ENCODE results near the gene FOLR3.
"Not testable (repeated sequence)": the region's sequence is repeated elsewhere in the genome, so short reads cannot be mapped to it uniquely, and the experiment has no call there.

FOLR3 gene

DNA sequence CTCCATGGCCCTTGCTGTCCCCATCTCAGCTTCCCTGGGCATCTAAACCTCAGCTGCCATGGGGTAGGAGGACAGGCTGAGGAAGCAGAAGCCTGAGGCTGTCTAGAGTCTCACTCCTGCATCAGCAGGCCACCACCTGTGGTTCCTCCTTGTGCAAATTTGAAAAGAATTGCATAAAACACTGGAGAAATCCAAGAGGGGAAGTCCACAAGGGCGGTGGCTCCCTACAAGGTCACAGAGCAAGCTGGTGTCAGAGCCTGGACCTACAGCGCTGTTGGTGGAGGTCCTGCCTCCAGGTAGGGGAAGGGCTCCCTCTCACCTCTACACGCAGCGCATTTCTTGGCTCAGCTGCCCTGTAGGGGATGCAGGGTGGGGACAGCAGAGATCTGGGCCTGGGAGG is at the start of gene FOLR3:
FOLR3 (plus strand) TSS at position 253 of the 400 bp plus-strand sequence. CDS start 228 bp downstream, outside the sequence.
- not testable (repeated sequence) for DNase-seq

DNA sequence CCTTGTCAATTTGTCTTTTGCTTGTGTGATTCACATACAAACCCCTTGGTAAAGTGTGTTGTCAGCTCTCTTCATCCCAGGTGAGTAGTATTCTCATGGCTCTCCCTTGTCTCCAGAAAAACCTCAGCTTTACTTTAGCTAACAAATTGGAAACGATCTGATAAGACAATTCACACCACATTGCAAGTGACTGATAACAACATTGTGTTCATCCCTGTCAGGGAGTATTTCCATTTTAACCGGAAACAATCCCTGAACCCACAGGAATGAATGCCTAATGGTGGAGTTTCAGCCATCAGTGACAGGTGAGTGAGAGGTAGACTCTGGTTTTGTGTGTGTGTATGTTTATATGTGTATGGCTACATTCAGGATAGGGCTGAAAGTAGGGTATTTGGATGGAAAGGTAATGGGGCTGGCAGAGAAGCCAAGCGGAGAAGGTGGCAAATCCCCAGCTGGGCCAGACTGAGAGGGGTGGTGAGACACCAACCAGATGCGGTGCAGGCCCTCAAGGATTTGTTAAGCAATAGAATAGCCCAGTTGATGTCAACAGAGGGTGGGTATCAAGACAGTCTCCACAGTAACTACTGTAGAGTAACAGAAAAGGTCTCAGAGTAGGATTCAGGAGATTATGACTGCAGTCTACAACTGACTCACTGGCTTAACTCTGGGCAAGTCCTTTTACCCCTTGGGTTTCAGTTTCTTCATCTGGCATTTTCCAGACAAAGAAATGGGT is 47.3 kb upstream of the FOLR3 start:
- DNase-seq = no peak

DNA sequence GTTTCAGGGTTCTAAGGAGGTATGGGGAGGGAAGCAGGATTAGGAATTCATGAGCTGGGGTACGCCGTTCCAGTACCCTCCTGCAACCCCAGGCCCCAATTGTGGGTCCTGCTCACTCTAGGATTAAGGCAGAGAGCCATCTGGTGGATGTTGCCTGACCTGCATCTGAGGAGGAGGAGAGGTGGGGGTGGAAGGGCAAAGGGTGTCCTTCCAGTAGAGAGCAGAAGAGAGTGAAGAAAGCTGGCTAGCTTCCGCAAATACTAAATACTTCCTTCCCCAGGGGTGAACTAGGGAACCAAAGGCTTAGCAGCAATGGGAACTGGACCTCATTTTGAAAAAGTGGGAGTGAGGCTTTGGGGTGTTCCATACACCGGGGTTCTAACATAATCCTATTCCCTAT is 44.2 kb upstream of the FOLR3 start:
- DNase-seq = peak in 13 of 14 donors; percentile 5 to 72 (median 44)

DNA sequence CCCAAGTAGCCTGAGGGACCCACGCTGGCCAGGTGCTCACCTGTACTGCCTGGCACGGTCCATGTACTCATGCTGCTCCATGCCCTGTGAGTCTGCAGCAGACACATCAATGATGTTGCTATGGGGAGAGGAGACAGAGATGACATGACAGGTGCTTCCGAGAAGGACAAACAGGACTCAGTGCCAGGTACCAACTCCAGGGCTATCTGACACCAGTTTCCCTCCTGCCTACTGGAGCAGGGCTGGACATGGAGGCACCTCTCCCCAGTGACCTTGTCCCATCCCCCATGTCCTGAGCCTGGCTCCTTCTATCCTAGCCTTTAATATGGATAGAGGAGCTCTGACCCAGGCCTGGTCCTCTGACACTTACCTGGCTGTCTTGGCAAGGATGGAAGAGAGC is 36.8 kb upstream of the FOLR3 start:
- DNase-seq = no peak

DNA sequence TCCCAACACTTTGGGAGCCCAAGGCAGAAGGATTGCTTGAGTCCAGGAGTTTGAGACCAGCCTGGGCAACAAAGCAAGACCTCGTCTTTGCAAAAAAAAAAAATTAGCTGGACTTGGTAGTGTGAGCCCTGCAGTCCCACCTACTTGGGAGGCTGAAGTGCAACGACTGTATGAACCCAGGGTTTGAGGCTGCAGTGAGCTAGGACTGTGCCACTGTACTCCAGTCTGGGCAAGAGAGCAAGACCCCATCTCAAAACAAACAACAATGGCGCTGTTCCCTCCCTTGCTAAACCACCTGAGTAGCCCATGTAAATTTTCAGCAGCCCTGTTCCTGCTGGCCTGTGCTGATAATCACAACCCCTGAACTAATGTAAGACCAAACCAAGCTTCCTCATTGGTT is 35.5 kb upstream of the FOLR3 start:
- DNase-seq = no peak

DNA sequence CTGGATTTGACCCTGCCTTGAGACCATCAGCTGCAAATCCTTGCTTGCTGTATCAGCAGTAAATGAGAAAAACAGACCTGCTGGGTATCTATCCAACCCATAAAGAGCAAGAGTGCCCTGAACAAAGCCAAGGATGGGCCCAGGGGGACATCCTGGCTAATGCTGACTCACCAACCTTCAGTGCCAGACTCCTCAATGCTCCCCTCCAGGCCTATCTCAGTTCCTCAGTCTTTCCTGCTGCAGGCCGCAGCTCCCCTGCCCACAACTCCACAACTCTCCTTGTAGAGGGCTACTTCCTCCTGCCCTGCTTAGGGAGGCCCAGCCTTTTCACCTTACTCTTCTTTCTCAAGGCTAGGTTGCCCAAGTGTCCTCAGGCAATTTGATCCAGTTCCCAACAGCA is 35.1 kb upstream of the FOLR3 start:
- no peak for DNase-seq

GRCh38 chr11:72102162-72102561 is 33.4 kb upstream of the FOLR3 start:
- no peak for DNase-seq

- no peak for DNase-seq
Measured at GRCh38 chr11:72102631-72102945, 32.9 kb upstream of the FOLR3 start.

DNA sequence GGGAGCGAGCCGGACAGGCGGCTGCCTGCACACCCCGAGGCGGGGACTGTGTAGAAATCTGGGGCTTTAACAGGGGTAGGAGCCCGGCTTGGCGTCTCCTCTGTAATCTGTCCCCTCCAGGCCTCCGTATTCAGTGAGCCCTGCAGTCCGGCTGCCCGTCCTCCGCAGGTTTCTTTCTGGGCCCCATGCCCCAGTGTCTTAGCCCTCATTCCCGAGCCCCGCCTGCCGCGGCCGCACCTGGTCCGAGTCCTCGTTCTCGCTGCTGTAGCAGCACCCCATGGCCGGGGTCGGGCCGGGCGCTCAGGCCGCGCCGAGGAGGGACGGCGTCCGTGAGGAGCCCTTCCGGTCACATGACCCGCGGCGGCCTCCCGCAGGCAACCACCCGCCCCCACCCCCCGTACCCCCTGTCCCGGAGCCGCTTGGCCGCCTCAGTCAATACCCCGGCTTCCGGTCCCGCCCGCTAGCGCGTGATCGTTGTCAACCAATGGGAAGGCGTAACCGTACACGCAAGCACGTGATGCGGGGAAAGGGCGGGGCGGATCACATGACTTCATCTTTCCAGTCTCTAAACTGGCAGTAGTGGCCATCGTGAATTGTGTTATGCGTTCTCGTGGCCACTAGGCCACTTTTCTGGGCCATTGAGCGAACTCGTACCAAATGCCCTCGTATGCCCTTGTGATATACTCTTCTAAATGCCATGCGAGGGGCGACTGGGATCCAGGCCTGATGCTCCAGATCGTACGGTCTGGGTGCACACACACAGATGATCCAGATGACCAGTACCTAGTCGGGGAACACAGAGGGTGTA is 32.4 kb upstream of the FOLR3 start, which contains the start of gene LAMTOR1:
LAMTOR1 (minus strand) TSS at position 352 of the 808 bp plus-strand sequence; CDS start at position 279, 73 bp downstream.
- peak; percentile 88 to 100 (median 98) for DNase-seq

- DNase-seq = no peak
Measured at GRCh38 chr11:72103754-72104167, 31.8 kb upstream of the FOLR3 start.

GRCh38 chr11:72105888-72106287 is 29.6 kb upstream of the FOLR3 start, which contains the start of gene TOMT:
Gene TOMT (plus strand): TSS chr11:72105924. CDS start chr11:72105952, 28 bp downstream.
- DNase-seq = no peak

DNA sequence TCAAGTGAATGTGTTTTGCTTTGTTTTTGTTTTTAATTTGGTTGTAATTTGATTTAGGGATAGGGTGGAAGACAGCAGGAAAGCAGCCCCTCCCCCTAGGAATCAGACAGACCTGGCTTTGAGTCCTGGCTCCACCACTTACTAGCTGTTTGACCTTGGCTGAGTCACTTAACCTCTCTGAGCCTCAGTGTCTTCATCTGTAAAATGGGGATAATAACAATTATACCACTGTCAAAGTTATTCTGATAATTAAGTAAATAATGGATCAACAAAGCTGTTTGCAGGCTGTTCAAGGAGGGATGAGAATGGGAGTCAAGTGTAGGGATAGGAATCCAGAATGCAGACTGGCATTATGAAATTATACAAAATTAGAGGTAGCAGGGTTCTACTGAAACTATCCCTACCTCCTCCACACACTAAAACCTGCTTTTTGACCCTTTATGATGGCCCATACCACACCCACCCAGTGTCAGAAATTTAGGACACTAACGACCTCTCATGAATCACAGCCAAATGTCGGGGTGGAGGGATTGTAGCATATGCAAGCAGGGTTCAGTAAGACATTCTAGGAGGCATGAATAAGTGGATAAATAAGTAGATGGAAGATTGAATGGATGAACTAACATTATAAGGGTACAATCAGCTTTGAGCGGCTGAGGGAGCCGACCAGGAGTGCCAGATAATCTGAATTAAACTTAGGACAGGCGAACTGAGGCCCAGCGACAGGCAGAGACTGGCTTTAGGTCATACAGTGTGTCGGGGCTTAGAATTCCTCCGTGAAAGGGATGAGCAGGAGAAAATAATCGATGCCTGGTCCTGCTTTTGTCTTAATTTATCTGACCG is 24.0 kb upstream of the FOLR3 start:
- DNase-seq = no peak

DNA sequence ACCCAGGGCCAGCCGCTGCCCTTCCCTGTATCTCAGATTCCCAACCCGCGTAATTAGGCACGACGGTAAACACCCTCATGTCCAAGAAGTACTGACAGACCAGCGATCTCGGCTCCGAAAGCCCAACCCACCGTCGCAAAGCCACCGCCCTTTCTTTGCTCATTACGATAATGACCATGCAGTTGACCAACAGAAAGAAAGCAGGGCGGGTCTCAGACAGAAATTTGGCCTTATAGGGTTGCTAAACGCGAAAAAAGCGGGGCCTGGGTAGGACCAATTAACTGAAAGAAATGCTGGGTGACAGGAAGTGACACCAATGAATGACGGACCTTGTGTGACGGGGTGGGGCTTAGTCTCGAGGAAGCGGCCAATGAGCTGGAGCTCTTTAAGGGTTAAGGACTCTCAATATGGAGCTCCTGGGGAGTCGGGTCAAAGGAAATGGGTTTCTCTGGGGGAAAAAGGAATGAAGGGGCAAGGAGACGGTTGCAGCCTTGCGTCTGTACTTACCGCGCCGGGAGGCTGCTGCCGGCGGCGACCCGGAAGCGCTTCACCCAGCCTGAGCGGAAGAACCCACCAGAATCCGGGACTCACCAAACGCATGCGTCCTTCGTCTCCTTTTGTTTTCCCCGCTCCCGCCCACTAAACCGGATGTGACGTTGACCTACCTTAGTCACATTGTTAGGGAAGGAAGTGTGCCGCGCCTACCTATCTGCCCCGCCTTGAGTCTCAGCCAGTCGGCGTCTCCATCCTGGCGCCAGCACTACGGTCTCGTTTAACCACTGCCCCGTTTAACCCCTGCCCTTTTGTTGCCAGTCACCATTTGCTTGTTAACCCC is 23.2 kb upstream of the FOLR3 start, which contains the start of gene ANAPC15:
ANAPC15 (minus strand) TSS at position 553 of the 835 bp plus-strand sequence. CDS start 1,419 bp downstream, outside the sequence.
- DNase-seq = peak; percentile 94 to 100 (median 99)

DNA sequence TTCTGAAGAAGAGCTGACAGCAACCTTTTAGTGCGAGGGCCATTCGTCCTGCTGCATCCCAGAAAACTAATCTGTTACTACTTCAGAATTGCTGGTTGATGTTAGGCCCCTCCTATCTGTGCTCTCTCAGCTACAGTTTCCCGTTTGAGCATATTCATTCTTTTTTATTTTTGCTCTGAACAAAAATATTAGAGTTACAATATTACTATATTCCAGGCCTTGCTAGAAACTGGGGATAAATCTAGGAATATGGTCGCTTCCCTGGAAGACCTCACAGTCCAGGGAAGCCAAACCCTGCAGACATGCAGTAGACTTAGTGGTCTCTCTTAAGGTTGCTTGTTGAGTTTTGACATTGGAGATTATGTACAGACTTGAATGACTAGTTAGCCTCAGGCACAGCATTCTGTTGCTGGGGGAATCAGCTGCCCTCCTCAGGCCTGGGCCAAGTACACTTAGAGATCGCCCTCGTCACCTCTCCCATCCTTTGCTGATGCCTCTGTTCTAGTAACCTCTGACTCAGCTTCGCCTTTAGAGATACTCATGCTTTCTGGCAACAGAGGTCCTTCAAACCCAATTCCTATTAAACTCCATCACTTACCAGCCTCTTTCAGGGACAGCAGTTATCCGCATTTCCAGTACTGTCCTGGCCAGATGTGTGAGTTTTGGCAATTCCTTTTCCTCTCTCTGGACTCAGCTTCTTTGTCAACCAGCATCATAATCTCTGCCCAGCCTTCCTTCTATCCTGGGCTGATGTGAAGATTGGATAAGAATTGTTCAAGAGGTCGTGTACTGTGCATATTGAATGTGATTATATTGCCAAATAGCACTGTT is 22.3 kb upstream of the FOLR3 start:
- DNase-seq = peak in 1 of 14 donors; percentile 39

- DNase-seq = no peak
Measured at GRCh38 chr11:72114570-72114969, 21.0 kb upstream of the FOLR3 start.

GRCh38 chr11:72116019-72116755 is 19.3 kb upstream of the FOLR3 start:
- no peak for DNase-seq

DNA sequence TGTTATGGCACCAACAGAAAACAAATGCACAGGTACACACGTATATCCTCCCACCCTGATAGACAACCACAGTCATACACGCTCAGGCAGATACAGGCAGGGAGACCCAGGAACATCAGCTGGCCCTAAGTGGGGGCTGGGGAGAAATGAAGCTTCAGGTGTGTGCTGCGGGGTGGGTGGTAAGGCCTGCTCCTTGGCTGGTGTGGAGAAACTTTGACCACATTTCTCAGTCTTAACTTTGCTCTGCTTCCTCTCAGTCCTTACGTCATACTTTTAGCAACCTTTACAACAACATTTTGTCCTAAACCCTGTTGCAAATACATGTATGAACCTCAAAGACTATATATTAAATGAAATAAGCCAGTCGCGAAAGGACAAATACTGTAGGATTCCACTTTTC is 16.3 kb upstream of the FOLR3 start:
- DNase-seq = no peak

- no peak for DNase-seq
Measured at GRCh38 chr11:72120930-72121329, 14.6 kb upstream of the FOLR3 start.

DNA sequence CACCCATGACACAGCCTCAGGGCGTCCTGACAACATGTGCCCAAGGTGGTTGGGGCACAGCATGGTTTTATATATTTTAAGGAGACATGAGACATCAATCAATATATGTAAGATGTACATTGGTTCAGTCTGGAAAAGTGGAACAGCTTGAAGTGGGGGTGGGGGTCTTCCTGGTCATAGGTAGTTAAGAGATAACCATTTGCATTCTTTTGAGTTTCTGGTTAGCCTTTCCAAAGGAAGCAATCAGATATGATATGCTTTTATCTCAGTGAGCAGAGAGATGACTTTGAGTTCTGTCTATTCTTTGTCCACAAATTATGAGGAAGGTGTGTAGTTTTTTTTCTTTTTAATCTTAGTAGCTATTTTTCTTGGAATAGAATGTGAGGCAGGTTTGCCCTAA is 12.9 kb upstream of the FOLR3 start:
- no peak for DNase-seq

GRCh38 chr11:72123117-72123653 is 12.3 kb upstream of the FOLR3 start:
- no peak for DNase-seq
